ENCODE results near the gene PPP2R2D. TPM values are rescaled to one million over a fixed set of nuclear protein-coding genes. Genes with fewer than 3 reads are reported as not detected.

The PPP2R2D gene
- total and polyA plus RNA-seq, 12 donors = 26.8 to 46.5 (median 35.1) TPM

DNA sequence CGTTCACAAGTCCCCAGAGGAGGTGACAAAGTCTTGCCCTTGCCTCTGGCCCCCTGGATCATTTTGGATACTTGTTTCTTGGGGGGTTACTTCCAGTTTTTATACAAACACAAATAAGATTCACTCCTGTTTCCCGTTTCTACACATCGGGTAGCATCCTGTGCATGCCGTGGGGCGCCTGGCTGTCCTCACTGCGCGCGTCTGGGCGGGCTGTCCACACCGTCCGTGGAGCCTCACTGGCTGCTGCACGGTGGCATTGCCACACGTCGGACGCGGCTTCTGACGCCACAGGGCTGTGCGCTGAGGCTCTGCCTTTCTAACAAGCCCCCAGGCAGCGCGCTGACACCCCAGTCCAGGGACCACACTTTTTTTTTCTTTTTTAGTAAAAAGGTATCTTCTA lies 62.5 kb downstream of the PPP2R2D start:
- no peak overlapping the region for H3K27ac ChIP-seq
- WGBS, 2 donors = 92 to 94% methylated on average over 20 of the region's 20 CpGs
- ATAC-seq (no peak), DNase-seq (no peak)
- peaks cover 0 to 52% (median 8%) of the 10 kb centered on the region in 9 donors for H3K36me3 ChIP-seq
- H3K4me1 ChIP-seq = peaks cover 0 to 6% (median 0%) of the 10 kb centered on the region in 9 donors
- H3K9me3 ChIP-seq = no peaks in the 10 kb centered on the region
- no peak overlapping the region for H3K4me3 ChIP-seq
- intact Hi-C loops (cut with DNase I) = no loop called here
- no peaks in the 10 kb centered on the region for H3K27me3 ChIP-seq
- TF ChIP-seq, protein P1, sequence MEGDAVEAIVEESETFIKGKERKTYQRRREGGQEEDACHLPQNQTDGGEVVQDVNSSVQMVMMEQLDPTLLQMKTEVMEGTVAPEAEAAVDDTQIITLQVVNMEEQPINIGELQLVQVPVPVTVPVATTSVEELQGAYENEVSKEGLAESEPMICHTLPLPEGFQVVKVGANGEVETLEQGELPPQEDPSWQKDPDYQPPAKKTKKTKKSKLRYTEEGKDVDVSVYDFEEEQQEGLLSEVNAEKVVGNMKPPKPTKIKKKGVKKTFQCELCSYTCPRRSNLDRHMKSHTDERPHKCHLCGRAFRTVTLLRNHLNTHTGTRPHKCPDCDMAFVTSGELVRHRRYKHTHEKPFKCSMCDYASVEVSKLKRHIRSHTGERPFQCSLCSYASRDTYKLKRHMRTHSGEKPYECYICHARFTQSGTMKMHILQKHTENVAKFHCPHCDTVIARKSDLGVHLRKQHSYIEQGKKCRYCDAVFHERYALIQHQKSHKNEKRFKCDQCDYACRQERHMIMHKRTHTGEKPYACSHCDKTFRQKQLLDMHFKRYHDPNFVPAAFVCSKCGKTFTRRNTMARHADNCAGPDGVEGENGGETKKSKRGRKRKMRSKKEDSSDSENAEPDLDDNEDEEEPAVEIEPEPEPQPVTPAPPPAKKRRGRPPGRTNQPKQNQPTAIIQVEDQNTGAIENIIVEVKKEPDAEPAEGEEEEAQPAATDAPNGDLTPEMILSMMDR (IDR thresholded peaks at IDR 0.05) = no peak

DNA sequence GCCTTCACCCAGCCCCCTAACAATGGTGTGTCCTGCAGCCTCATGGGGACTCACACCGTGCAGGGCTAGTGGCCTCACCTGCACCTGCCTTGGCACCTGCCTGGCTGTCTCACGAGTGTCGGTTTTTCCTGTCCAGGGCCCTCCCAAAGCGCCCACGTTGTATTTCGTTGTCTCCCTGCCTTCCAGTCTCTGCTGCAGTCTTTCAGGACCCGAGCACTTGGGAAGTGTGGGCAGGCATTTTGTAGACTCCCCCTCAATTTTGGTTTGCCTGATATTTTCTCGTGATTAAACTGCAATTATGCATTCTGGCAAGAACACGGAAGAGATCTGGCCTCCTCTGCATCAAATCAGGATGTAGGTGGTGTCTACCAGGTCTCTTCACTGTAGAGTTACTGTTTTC lies 63.0 kb downstream of the PPP2R2D start:
- DNase-seq = no peak
- Histone ChIP-seq H3K36me3 (peaks cover 0 to 57% (median 8%) of the 10 kb centered on the region in 9 donors), H3K27me3 (no peaks in the 10 kb centered on the region), H3K9me3 (no peaks in the 10 kb centered on the region), H3K4me3 (no peak overlapping the region), H3K4me1 (peaks cover 0 to 6% (median 0%) of the 10 kb centered on the region in 9 donors), H3K27ac (no peak overlapping the region)
- TF ChIP-seq, protein P1 (IDR thresholded peaks at IDR 0.05) = no peak
- intact Hi-C loops (cut with DNase I) = no loop called here
- no peak for ATAC-seq
- WGBS, 2 donors = 80 to 89% methylated on average over 9 of the region's 9 CpGs

DNA sequence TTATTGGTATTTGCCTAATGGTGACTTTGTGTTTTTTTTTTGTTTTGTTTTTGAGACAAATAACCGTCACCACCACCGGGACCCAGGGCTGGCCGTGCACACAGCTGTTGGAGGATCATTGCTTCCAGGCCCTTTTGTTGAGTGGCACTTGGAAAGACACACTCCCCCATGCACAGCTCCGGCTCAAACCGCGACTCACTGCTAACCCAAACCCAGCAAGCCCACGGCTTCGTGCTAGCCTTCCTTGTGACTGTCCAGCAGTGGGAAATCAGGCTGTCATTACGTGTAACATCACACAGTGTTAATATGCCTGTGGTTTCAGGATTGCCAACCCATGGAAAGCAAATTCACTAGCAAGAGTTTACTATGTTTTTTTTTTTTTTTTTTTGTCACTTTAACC lies 63.5 kb downstream of the PPP2R2D start:
- intact Hi-C loops (cut with DNase I) = no loop called here
- no peaks in the 10 kb centered on the region for H3K9me3 ChIP-seq
- WGBS, 2 donors = 87 to 90% methylated on average over 9 of the region's 9 CpGs

DNA sequence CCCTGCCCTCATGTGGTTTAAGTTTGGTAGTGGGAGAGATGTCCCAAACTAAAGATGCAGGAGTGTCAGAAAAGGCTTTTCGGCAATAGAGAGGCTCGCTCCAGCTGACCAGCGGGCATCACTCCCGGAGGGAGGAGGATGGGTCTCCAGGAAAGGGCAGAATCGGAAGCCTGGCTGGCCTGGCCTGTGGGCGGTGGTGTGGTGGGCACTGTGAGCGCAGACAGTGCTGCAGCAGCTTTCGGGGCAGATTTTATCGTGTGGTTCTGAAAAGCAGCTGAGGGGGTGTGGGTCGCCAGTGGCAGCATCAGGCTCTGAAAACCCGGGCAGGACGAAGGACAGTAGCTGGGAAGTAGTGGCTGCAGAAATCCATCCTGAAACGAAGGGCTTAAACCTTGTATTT lies 68.1 kb downstream of the PPP2R2D start:
- TF ChIP-seq, protein P1 (IDR thresholded peaks at IDR 0.05) = no peak
- intact Hi-C loops (cut with DNase I) = no loop called here
- no peak overlapping the region for H3K4me3 ChIP-seq
- H3K4me1 ChIP-seq = peaks cover 8 to 27% (median 20%) of the 10 kb centered on the region in 9 donors
- no peak overlapping the region for H3K27ac ChIP-seq
- 95% methylated on average over 13 of the region's 13 CpGs for WGBS, 2 donors
- DNase-seq = no peak
- peaks cover 0 to 72% (median 23%) of the 10 kb centered on the region in 9 donors for H3K36me3 ChIP-seq
- H3K27me3 ChIP-seq = no peaks in the 10 kb centered on the region
- H3K9me3 ChIP-seq = no peaks in the 10 kb centered on the region
- ATAC-seq = no peak

More for the DNA sequence above, 63.5 kb downstream of the PPP2R2D start:
- ATAC-seq (no peak), DNase-seq (no peak)
- TF ChIP-seq, protein P1 (IDR thresholded peaks at IDR 0.05) = no peak
- peaks cover 0 to 62% (median 11%) of the 10 kb centered on the region in 9 donors for H3K36me3 ChIP-seq
- peaks cover 0 to 6% (median 0%) of the 10 kb centered on the region in 9 donors for H3K4me1 ChIP-seq
- H3K4me3 ChIP-seq = no peak overlapping the region
- no peaks in the 10 kb centered on the region for H3K27me3 ChIP-seq
- H3K27ac ChIP-seq = no peak overlapping the region
